ENCODE data around the gene CLN5. TPM values are rescaled to one million over a fixed set of nuclear protein-coding genes. Genes with fewer than 3 reads are reported as not detected.

Gene CLN5
- total and polyA plus RNA-seq, 2 of the 13 experiments (the other 11 are each of a cell fraction or from before 2014, with no cell fraction given), result 10.1 to 13.7 TPM

DNA sequence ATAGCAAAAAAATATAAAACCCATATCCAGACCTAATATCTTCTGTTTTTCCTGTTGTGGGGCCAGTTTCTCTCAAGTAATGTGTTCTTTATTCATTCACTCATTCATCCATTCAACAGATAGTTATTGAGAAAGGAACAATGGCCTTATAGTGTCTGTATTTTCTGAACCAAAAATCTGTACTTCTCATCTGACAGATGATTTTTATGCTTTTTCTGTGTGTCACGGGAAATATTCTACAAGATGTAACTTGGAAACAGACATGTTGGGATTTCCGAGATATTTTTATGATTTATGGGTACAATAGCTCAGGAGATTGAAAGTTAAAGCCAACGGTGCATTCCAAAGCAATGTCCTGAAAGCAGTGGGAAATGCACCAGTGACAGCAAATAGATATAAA is 37.9 kb upstream of the CLN5 start (continued):
- TF ChIP-seq, protein P1, sequence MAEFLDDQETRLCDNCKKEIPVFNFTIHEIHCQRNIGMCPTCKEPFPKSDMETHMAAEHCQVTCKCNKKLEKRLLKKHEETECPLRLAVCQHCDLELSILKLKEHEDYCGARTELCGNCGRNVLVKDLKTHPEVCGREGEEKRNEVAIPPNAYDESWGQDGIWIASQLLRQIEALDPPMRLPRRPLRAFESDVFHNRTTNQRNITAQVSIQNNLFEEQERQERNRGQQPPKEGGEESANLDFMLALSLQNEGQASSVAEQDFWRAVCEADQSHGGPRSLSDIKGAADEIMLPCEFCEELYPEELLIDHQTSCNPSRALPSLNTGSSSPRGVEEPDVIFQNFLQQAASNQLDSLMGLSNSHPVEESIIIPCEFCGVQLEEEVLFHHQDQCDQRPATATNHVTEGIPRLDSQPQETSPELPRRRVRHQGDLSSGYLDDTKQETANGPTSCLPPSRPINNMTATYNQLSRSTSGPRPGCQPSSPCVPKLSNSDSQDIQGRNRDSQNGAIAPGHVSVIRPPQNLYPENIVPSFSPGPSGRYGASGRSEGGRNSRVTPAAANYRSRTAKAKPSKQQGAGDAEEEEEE (CRISPR knock-in tag; IDR thresholded peaks at IDR 0.05; ENCODE audit: borderline replicate concordance), result no peak
- TF ChIP-seq AGO1 (IDR thresholded peaks at IDR 0.05; ENCODE audit: low read depth, low read length, poor library complexity, severe bottlenecking), result no peak
- TF ChIP-seq, protein P2, sequence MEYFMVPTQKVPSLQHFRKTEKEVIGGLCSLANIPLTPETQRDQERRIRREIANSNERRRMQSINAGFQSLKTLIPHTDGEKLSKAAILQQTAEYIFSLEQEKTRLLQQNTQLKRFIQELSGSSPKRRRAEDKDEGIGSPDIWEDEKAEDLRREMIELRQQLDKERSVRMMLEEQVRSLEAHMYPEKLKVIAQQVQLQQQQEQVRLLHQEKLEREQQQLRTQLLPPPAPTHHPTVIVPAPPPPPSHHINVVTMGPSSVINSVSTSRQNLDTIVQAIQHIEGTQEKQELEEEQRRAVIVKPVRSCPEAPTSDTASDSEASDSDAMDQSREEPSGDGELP (IDR thresholded peaks at IDR 0.05; ENCODE audit: borderline replicate concordance, low read depth), result no peak

DNA sequence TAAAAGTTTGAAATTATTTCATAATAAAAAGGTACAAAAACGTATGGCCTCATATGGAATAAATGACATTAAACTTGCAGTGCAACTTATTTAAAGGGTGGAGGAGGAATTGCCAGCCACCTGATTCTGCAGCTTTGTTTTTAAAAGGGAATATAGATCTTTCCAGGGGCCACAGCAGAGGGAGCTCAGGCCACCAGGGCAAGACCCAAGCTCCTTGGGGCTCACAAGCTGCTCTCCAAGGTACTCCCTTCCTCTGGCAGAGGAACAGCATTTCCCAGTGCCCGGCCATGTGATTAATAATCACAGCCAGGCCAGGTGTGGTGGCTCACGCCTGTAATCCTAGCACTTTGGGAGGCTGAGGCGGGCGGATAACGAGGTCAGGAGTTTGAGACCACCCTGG is 37.3 kb upstream of the CLN5 start:
- no peaks in the 10 kb centered on the region for H4K20me1 ChIP-seq (ENCODE audit: insufficient read depth, low read length)
- H3K4me3 ChIP-seq (replicated peaks in 1 of 3; ENCODE audit: insufficient read depth in 1 of 3, low read depth in 2 of 3, low read length in 3 of 3), result no peak overlapping the region
- ATAC-seq (no peak), DNase-seq (ENCODE audit: low spot score) (no peak), FAIRE-seq (no peak)
- TF ChIP-seq, protein P3, sequence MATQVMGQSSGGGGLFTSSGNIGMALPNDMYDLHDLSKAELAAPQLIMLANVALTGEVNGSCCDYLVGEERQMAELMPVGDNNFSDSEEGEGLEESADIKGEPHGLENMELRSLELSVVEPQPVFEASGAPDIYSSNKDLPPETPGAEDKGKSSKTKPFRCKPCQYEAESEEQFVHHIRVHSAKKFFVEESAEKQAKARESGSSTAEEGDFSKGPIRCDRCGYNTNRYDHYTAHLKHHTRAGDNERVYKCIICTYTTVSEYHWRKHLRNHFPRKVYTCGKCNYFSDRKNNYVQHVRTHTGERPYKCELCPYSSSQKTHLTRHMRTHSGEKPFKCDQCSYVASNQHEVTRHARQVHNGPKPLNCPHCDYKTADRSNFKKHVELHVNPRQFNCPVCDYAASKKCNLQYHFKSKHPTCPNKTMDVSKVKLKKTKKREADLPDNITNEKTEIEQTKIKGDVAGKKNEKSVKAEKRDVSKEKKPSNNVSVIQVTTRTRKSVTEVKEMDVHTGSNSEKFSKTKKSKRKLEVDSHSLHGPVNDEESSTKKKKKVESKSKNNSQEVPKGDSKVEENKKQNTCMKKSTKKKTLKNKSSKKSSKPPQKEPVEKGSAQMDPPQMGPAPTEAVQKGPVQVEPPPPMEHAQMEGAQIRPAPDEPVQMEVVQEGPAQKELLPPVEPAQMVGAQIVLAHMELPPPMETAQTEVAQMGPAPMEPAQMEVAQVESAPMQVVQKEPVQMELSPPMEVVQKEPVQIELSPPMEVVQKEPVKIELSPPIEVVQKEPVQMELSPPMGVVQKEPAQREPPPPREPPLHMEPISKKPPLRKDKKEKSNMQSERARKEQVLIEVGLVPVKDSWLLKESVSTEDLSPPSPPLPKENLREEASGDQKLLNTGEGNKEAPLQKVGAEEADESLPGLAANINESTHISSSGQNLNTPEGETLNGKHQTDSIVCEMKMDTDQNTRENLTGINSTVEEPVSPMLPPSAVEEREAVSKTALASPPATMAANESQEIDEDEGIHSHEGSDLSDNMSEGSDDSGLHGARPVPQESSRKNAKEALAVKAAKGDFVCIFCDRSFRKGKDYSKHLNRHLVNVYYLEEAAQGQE (IDR thresholded peaks at IDR 0.05; ENCODE audit: borderline replicate concordance in 1 of 2, low read depth in 1 of 2, low read length in 2 of 2), result peak; percentile 29 to 85
- TF ChIP-seq HDAC1 (CRISPR knock-in tag; IDR thresholded peaks at IDR 0.05) (no peak), MIER2 (CRISPR knock-in tag; IDR thresholded peaks at IDR 0.05) (0 out of 2 replicates have a peak, but pooled peaks have one; percentile 42)
- ChIA-PET CTCF (ENCODE audit: low intra/inter-chr PET ratio, low total read pairs) (no interaction called here), POLR2A (no interaction called here)
- no peaks in the 10 kb centered on the region for H3K4me1 ChIP-seq (ENCODE audit: insufficient read depth, low read length)
- no peak overlapping the region for H2AFZ ChIP-seq (ENCODE audit: low read length)
- no peaks in the 10 kb centered on the region for H3K79me2 ChIP-seq (ENCODE audit: insufficient read depth, low read length)
- intact Hi-C loops (cut with micrococcal nuclease; ENCODE audit: unreplicated experiment), result no loop called here
- H3K9me3 ChIP-seq (ENCODE audit: low read length), result peaks cover 8% of the 10 kb centered on the region; the same call in 1 of the 2 replicates
- no peaks in the 10 kb centered on the region for H3K36me3 ChIP-seq (replicated peaks in 1 of 2; ENCODE audit: control insufficient read depth in 1 of 2, insufficient read depth in 2 of 2, low read length in 2 of 2)
- WGBS (ENCODE audit: low lambda C conversion rate), result 32% methylated on average over 5 of the region's 6 CpGs
- no TSS peak for BruUV-seq (replicated peaks)
- no peak overlapping the region for H3K27ac ChIP-seq (ENCODE audit: extremely low read length, insufficient read depth, low read length)
- in situ Hi-C loops (cut with HindIII; ENCODE audit: extremely low pct_ligation_motif_present, low pct_unique_long_range_greater_than_20kb), result no loop called here
- no peak overlapping the region for H3K4me2 ChIP-seq (ENCODE audit: low read depth, low read length)
- H3K9ac ChIP-seq (ENCODE audit: insufficient read depth, low read depth, low read length), result no peak overlapping the region
- no peaks in the 10 kb centered on the region; a peak in 1 of 5 replicates for H3K27me3 ChIP-seq (ENCODE audit: control insufficient read depth in 1 of 2, insufficient read depth in 2 of 2, low read length in 2 of 2)

All from HepG2 (cell line).